ENCODE results near the gene CTSO.
"Not testable (repeated sequence)": the region's sequence is repeated elsewhere in the genome, so short reads cannot be mapped to it uniquely, and the experiment has no call there.

Gene CTSO

DNA sequence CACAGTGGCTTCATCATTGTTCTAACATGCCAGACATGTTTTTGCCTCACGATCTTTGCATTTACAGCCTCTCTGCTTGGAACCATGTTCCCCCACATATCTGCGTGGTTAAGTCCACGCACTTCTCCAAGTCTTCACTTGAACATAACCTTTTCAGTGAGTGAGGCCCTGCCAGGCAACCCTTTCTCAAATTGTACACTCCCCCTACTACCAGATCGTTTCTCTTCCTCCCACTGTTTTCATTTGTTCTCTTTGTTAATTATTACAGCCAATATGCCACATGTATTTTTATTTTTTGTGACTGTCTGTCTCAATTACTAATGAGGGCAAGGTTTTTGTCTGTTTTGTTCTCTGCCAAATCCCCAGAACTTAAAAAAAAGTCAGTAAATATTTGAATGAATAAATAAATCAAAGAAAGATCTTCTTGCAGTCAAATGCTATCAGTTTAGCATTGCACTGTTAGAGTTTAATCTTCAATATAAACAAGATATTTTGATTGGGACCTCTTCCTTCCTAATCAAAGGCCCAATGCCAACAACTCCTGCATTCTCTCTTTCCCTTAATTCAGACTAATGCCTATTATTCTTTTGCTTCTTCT is 18.2 kb downstream of the CTSO start:
- Histone ChIP-seq H3K9me3 (ENCODE audit: control insufficient read depth, insufficient read depth, low read length) (no peaks in the 10 kb centered on the region), H3F3A (ENCODE audit: control insufficient read depth, insufficient read depth) (no peaks in the 10 kb centered on the region), H3K27ac (ENCODE audit: low read depth, low read length) (no peak overlapping the region), H4K20me1 (ENCODE audit: control insufficient read depth, insufficient read depth, low read depth, low read length) (no peaks in the 10 kb centered on the region), H3K4me1 (ENCODE audit: control insufficient read depth, low read length) (no peaks in the 10 kb centered on the region), H3K79me2 (ENCODE audit: control insufficient read depth, low read length) (no peaks in the 10 kb centered on the region), H3K9me2 (replicated peaks; ENCODE audit: control insufficient read depth, low read length) (no peaks in the 10 kb centered on the region), H3K4me3 (ENCODE audit: low read length) (no peak overlapping the region), H3K27me3 (ENCODE audit: control insufficient read depth, low read length) (no peaks in the 10 kb centered on the region), H3K4me2 (ENCODE audit: low read length) (no peak overlapping the region), H3K36me3 (ENCODE audit: control insufficient read depth, low read length) (no peaks in the 10 kb centered on the region)
- no peak for TF ChIP-seq EZH2phosphoT487 (IDR thresholded peaks at IDR 0.05; ENCODE audit: borderline replicate concordance, low read length)
- TF ChIP-seq, protein P1, sequence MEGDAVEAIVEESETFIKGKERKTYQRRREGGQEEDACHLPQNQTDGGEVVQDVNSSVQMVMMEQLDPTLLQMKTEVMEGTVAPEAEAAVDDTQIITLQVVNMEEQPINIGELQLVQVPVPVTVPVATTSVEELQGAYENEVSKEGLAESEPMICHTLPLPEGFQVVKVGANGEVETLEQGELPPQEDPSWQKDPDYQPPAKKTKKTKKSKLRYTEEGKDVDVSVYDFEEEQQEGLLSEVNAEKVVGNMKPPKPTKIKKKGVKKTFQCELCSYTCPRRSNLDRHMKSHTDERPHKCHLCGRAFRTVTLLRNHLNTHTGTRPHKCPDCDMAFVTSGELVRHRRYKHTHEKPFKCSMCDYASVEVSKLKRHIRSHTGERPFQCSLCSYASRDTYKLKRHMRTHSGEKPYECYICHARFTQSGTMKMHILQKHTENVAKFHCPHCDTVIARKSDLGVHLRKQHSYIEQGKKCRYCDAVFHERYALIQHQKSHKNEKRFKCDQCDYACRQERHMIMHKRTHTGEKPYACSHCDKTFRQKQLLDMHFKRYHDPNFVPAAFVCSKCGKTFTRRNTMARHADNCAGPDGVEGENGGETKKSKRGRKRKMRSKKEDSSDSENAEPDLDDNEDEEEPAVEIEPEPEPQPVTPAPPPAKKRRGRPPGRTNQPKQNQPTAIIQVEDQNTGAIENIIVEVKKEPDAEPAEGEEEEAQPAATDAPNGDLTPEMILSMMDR (IDR thresholded peaks at IDR 0.05; ENCODE audit: low read depth, low read length, poor library complexity, severe bottlenecking), result no peak

DNA sequence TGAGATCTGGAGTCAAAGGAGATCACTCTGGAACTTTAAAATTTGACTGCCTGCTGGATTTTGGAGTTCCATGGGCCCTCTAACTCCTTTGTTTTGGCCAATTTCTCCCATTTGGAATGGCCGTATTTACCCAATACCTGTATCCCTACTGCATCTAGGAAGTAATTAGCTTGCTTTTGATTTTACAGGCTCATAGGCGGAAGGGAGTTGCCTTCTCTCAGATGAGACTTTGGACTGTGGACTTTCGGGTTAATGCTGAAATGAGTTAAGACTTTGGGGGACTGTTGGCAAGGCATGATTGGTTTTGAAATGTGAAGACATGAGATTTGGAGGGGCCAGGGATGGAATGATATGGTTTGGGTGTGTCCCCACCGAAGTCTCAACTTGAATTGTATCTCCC is 19.0 kb downstream of the CTSO start:
- H3K4me2 ChIP-seq (ENCODE audit: low read length); H3K36me3 ChIP-seq (ENCODE audit: control insufficient read depth, low read length); H3K79me2 ChIP-seq (ENCODE audit: control insufficient read depth, low read length); H3F3A ChIP-seq (ENCODE audit: control insufficient read depth, insufficient read depth); H4K20me1 ChIP-seq (ENCODE audit: control insufficient read depth, insufficient read depth, low read depth, low read length); H3K27me3 ChIP-seq (ENCODE audit: control insufficient read depth, low read length); H3K4me3 ChIP-seq (ENCODE audit: low read length); H3K4me1 ChIP-seq (ENCODE audit: control insufficient read depth, low read length); H3K9me3 ChIP-seq (ENCODE audit: control insufficient read depth, insufficient read depth, low read length); H3K9me2 ChIP-seq (replicated peaks; ENCODE audit: control insufficient read depth, low read length); H3K27ac ChIP-seq (ENCODE audit: low read depth, low read length): not testable (repeated sequence)

DNA sequence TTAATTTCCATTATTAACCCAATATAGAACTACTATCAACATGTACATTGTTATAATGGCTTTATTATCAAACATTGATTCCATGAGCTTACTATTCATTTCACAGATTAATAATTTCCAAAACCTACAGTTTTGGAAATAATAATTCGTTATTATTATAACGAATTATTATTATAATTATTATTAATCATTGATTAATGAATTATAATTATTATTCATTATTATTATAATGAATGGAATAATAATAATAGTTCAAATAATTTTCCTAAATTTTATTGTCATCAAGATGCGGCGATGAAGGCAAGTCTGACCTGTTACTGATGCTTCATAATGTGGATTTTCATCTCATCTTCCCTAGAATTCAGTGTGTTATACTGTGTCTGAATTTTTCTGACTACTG is 22.0 kb downstream of the CTSO start:
- Histone ChIP-seq H3K27ac (ENCODE audit: low read depth, low read length) (no peak overlapping the region), H3K27me3 (ENCODE audit: control insufficient read depth, low read length) (no peaks in the 10 kb centered on the region), H3K79me2 (ENCODE audit: control insufficient read depth, low read length) (no peaks in the 10 kb centered on the region), H3K36me3 (ENCODE audit: control insufficient read depth, low read length) (no peaks in the 10 kb centered on the region), H4K20me1 (ENCODE audit: control insufficient read depth, insufficient read depth, low read depth, low read length) (no peaks in the 10 kb centered on the region), H3K9me3 (ENCODE audit: control insufficient read depth, insufficient read depth, low read length) (no peaks in the 10 kb centered on the region), H3F3A (ENCODE audit: control insufficient read depth, insufficient read depth) (no peaks in the 10 kb centered on the region), H3K4me3 (ENCODE audit: low read length) (no peak overlapping the region), H3K4me2 (ENCODE audit: low read length) (no peak overlapping the region), H3K4me1 (ENCODE audit: control insufficient read depth, low read length) (peaks cover 13% of the 10 kb centered on the region), H3K9me2 (replicated peaks; ENCODE audit: control insufficient read depth, low read length) (no peaks in the 10 kb centered on the region)
- TF ChIP-seq, protein P1 (IDR thresholded peaks at IDR 0.05; ENCODE audit: low read depth, low read length, poor library complexity, severe bottlenecking), result no peak
- TF ChIP-seq EZH2phosphoT487 (IDR thresholded peaks at IDR 0.05; ENCODE audit: borderline replicate concordance, low read length), result no peak

DNA sequence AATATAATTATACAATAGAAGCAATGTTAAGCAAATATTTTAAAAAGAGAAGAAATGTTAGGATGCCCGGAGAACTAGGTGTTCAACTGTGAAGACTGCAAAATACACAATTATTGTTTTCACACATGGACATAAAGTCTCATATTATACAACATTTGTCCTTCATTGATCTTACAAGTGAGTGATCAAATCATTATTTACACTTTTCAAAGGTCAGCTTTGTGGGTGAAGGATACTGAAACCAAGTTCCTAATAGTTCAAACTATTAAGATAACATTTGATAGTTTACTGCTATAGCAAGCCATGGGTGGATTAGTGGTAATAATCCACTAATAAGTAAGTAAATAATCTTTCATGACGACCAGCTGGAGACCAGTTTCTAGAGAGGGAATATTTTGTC is 23.3 kb downstream of the CTSO start:
- no peaks in the 10 kb centered on the region for H3K27me3 ChIP-seq (ENCODE audit: control insufficient read depth, low read length)
- no peak overlapping the region for H3K4me2 ChIP-seq (ENCODE audit: low read length)
- TF ChIP-seq, protein P1 (IDR thresholded peaks at IDR 0.05; ENCODE audit: low read depth, low read length, poor library complexity, severe bottlenecking), result no peak
- no peak for TF ChIP-seq EZH2phosphoT487 (IDR thresholded peaks at IDR 0.05; ENCODE audit: borderline replicate concordance, low read length)

More for the DNA sequence above, 23.3 kb downstream of the CTSO start:
- Histone ChIP-seq H3F3A (ENCODE audit: control insufficient read depth, insufficient read depth) (no peaks in the 10 kb centered on the region), H3K9me3 (ENCODE audit: control insufficient read depth, insufficient read depth, low read length) (no peaks in the 10 kb centered on the region), H3K4me3 (ENCODE audit: low read length) (no peak overlapping the region), H4K20me1 (ENCODE audit: control insufficient read depth, insufficient read depth, low read depth, low read length) (no peaks in the 10 kb centered on the region), H3K9me2 (replicated peaks; ENCODE audit: control insufficient read depth, low read length) (no peaks in the 10 kb centered on the region), H3K27ac (ENCODE audit: low read depth, low read length) (no peak overlapping the region), H3K79me2 (ENCODE audit: control insufficient read depth, low read length) (no peaks in the 10 kb centered on the region), H3K4me1 (ENCODE audit: control insufficient read depth, low read length) (peaks cover 13% of the 10 kb centered on the region), H3K36me3 (ENCODE audit: control insufficient read depth, low read length) (no peaks in the 10 kb centered on the region)

Measured in DOHH2 (cell line).